LNCAP (cell line): ENCODE data around the gene PRKG1.
A peak's percentile ranks its signal among the peaks of the same experiment; 100 is the strongest.

Experiments
- CTCF ChIP-seq: fragments of 450-650 bp; IDR thresholded peaks from 2 replicates; pipeline ENCODE4 v1.5.1; 2017; ENCODE audit warnings: mild to moderate bottlenecking

PRKG1 gene

DNA sequence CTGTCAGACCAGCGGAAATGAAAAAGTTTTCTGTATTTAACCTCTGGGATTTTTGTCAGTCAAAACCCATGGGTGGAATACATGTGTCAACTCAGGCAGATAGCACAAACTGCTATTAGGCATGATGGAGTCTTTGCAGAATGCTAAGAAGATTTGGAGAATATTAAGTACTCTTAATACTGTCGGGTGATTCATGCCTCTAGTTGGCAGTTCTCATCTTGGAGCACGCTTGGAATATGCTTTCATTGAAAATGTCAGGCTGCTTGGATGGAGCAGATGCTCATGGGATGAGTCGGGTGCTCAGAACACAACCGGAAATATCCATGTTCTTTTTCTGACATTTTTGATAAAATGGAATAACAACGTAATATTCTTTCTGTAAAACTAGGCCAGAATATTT lies 27.6 kb upstream of the PRKG1 start:
- TF ChIP-seq CTCF = no peak

- peak; percentile 24; the same call in 1 of the 2 replicates for TF ChIP-seq CTCF
Observed at GRCh38 chr10:51047857-51048256, 26.4 kb upstream of the PRKG1 start.

DNA sequence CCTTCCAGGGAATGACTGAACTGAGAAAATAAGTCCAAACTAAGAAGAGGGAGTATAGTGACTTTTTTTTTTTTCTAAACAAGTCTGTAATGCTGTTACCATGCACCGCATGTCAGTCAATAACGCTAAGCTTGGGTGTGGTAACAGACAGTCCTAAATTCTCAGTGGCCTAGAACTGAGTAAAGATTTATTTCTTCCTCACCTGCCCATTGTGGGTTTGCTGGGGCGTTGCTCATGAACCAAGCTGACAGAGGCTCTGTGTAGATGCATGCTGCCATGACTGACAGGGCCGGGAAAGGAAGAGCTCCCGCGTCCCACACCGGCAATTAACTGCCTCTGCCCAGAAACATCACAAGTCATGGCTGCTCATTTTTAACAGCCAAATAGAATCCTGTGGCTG lies 25.5 kb upstream of the PRKG1 start:
- no peak for TF ChIP-seq CTCF

DNA sequence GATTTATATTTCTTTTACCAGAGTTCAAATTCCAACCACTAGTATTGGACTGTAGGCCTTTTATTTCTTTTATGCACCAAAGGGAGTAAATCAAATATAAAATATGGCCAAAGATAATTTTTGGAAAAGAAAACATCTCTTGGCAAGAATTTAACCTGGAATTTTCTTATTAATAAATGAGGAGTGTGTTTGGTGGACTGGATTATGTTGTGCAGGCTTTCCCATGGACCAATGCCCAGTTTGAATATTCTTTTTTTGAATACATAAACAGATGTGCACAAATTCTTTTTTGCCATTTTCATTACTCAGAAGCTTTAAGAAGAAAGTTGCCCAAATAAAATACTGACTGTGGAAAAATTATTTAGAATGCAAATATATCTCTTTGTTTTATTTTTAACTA lies 22.1 kb upstream of the PRKG1 start:
- TF ChIP-seq CTCF = no peak

DNA sequence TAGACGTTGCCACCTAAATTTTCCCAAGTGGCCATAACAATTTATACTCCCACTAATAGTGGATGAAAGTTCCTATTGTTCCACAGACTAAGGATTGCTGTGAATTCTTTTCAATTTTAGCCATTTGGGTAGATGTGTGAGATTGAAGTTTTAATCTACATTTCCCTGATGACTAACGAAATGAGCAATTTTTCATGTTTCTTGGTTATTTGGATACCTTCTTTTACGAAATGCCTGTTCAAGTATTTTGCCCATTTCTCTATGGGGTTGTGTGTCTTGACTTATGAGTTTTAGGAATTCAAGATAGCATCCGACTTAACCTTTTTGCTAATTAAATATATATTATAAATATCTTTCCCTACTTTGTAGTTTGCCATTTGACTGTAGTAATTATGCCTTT lies 16.4 kb upstream of the PRKG1 start:
- TF ChIP-seq CTCF = no peak

DNA sequence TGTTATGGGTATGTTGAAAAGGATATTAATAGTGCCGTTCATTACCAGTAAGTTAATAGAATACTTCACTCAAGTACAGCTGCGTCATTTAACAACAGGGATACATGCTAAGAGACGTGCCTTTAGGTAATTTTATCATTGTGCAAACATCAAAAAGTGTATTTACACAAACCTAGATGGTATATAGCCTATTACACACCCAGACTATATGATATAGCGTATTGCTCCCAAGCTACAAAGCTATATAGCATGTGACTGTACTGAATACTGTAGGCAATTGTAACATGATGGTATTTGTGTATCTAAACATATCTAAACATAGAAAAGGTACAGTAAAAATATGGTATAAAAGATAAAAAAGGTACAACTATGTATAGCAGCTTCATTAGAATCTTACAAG lies 11.1 kb upstream of the PRKG1 start:
- no peak for TF ChIP-seq CTCF

GRCh38 chr10:51063659-51064535 lies 10.4 kb upstream of the PRKG1 start:
- peak; percentile 77 for TF ChIP-seq CTCF

DNA sequence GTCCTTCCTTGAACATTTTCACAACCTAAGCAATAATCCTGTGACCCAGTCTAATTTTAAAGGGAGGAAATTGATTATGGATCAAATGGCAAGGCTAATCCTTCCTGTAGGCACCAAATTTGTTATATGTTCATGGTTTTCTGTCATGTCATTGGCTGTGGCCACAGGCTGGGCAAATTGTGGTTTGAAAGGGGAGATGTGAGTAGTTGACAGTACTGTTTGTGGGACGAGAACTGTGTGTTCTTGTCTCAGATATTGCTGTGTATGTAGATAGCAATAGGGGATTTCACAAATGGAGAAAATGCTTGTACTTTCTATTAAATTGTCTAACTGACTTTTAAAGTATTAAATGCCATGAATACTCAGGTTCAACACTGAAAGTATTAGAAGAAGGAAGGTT lies 8.1 kb upstream of the PRKG1 start:
- no peak for TF ChIP-seq CTCF
